ENCODE results near the gene ZNF638. TPM values are rescaled to one million over a fixed set of nuclear protein-coding genes. Genes with fewer than 3 reads are reported as not detected.
"Not testable (repeated sequence)": the region's sequence is repeated elsewhere in the genome, so short reads cannot be mapped to it uniquely, and the experiment has no call there.

ZNF638 gene
- total and polyA plus RNA-seq, 2 donors (not counting 3 experiments of a cell fraction or from before 2014, with no cell fraction given) = 36.4 to 111 TPM

GRCh38 chr2:71317060-71317459, 14.5 kb upstream of the ZNF638 start:
- Histone ChIP-seq H3K9me1 (replicated peaks; ENCODE audit: control insufficient read depth, extremely low read depth, insufficient read depth, low read length) (no peaks in the 10 kb centered on the region), H3K4me2 (ENCODE audit: insufficient read depth, low read length) (no peak overlapping the region), H3K4me3 (replicated peaks in 1 of 3; ENCODE audit: insufficient read depth in 1 of 3, low read depth in 1 of 3, low read length in 3 of 3) (no peak overlapping the region), H3K27ac (ENCODE audit: insufficient read depth, low read depth, low read length) (no peak overlapping the region), H3K9ac (replicated peaks; ENCODE audit: extremely low read depth, insufficient read depth, low read length) (no peak overlapping the region), H3K9me3 (replicated peaks; ENCODE audit: control insufficient read depth, insufficient read depth, low read length) (no peaks in the 10 kb centered on the region), H3K36me3 (ENCODE audit: control insufficient read depth in 2 of 2, extremely low read depth in 1 of 2, insufficient read depth in 2 of 2, low read length in 2 of 2) (no peaks in the 10 kb centered on the region), H3K27me3 (ENCODE audit: control insufficient read depth in 2 of 2, insufficient read depth in 2 of 2, low read length in 2 of 2) (no peaks in the 10 kb centered on the region), H3K4me1 (ENCODE audit: control insufficient read depth, extremely low read depth, insufficient read depth, low read length) (no peaks in the 10 kb centered on the region), H3K79me2 (ENCODE audit: control insufficient read depth, insufficient read depth, low read length) (no peaks in the 10 kb centered on the region), H4K20me1 (replicated peaks; ENCODE audit: control insufficient read depth, extremely low read depth, insufficient read depth, low read length) (no peaks in the 10 kb centered on the region), H2AFZ (ENCODE audit: low read depth, low read length) (no peak overlapping the region)
- dilution Hi-C loops (cut with MboI; ENCODE audit: extremely low pct_ligation_motif_present, low sequenced_read_pairs) (no loop called here), intact Hi-C loops (cut with micrococcal nuclease) (no loop called here)
- TF ChIP-seq JUN (IDR thresholded peaks at IDR 0.05; ENCODE audit: borderline replicate concordance, insufficient read depth, insufficient read length, low read depth) (no peak), MAX (IDR thresholded peaks at IDR 0.05; ENCODE audit: insufficient read depth, insufficient read length) (no peak), POLR2AphosphoS5 (IDR thresholded peaks at IDR 0.05; ENCODE audit: insufficient read depth, low read depth, low read length) (no peak), MYC (IDR thresholded peaks at IDR 0.05; ENCODE audit: low read depth, low read length) (no peak), FOS (IDR thresholded peaks at IDR 0.05; ENCODE audit: borderline replicate concordance, insufficient read depth, low read length) (no peak), CTCF (IDR thresholded peaks at IDR 0.05; ENCODE audit: extremely low read depth in 1 of 2, insufficient read depth in 1 of 2, low read depth in 1 of 2, low read length in 2 of 2) (no peak), POLR2A (IDR thresholded peaks at IDR 0.05; ENCODE audit: low read depth, low read length) (no peak), EZH2 (IDR thresholded peaks at IDR 0.05; ENCODE audit: borderline replicate concordance, low read depth, low read length, severe bottlenecking) (no peak), GATA2 (IDR thresholded peaks at IDR 0.05; ENCODE audit: insufficient read depth, insufficient read length, low read depth, low read length) (no peak)
- no TSS peak for BruUV-seq (replicated peaks)
- FAIRE-seq (no peak), DNase-seq (ENCODE audit: low read depth, low spot score) (no peak)
- CTCF ChIA-PET = interaction anchor here (1.3 kb wide), 1 partner anchor 15 kb away, joined by 4 read pairs; the partner anchor contains the start of gene ZNF638
- POLR2A ChIA-PET = no interaction called here

GRCh38 chr2:71317900-71318299, 13.7 kb upstream of the ZNF638 start:
- H2AFZ ChIP-seq (ENCODE audit: low read depth, low read length); DNase-seq (ENCODE audit: low read depth, low spot score); H3K27ac ChIP-seq (ENCODE audit: insufficient read depth, low read depth, low read length); H3K9ac ChIP-seq (replicated peaks; ENCODE audit: extremely low read depth, insufficient read depth, low read length); H3K79me2 ChIP-seq (ENCODE audit: control insufficient read depth, insufficient read depth, low read length); H3K9me3 ChIP-seq (replicated peaks; ENCODE audit: control insufficient read depth, insufficient read depth, low read length); H4K20me1 ChIP-seq (replicated peaks; ENCODE audit: control insufficient read depth, extremely low read depth, insufficient read depth, low read length); dilution Hi-C loops (cut with MboI; ENCODE audit: extremely low pct_ligation_motif_present, low sequenced_read_pairs); H3K9me1 ChIP-seq (replicated peaks; ENCODE audit: control insufficient read depth, extremely low read depth, insufficient read depth, low read length); H3K27me3 ChIP-seq (ENCODE audit: control insufficient read depth in 2 of 2, insufficient read depth in 2 of 2, low read length in 2 of 2); H3K4me3 ChIP-seq (replicated peaks in 1 of 3; ENCODE audit: insufficient read depth in 1 of 3, low read depth in 1 of 3, low read length in 3 of 3); intact Hi-C loops (cut with micrococcal nuclease); POLR2A ChIA-PET; H3K4me2 ChIP-seq (ENCODE audit: insufficient read depth, low read length); FAIRE-seq; BruUV-seq (replicated peaks); H3K4me1 ChIP-seq (ENCODE audit: control insufficient read depth, extremely low read depth, insufficient read depth, low read length); H3K36me3 ChIP-seq (ENCODE audit: control insufficient read depth in 2 of 2, extremely low read depth in 1 of 2, insufficient read depth in 2 of 2, low read length in 2 of 2): not testable (repeated sequence)
- CTCF ChIA-PET = interaction anchor here (1.1 kb wide), 1 partner anchor 19 kb away, joined by 3 read pairs; no protein-coding TSS in a partner anchor

Data from endothelial cell of umbilical vein (primary cell).